SK-N-SH (cell line): ENCODE results near the gene ENOX1. TPM values are rescaled to one million over a fixed set of nuclear protein-coding genes. Genes with fewer than 3 reads are reported as not detected.
"Not testable (repeated sequence)": the region's sequence is repeated elsewhere in the genome, so short reads cannot be mapped to it uniquely, and the experiment has no call there.

Experiments used
- CTCF ChIA-PET: fragments of 300-600, 350-600 bp; formaldehyde crosslinking; extraction: SDS; loops from one replicate; lab custom pipeline; 2021; lab: Yijun Ruan, JAX
- POLR2A ChIA-PET: fragments of 350-600 bp; sonication (Branson Sonifier 250); formaldehyde crosslinking; extraction: SDS; loops from one replicate; lab custom pipeline; 2020; ENCODE audit warnings: antibody characterized with exemption, inconsistent platforms; lab: Yijun Ruan, JAX
- DNase-seq: peaks from one replicate; pipeline ENCODE4 v3.0.0; 2012
- H2AFZ ChIP-seq: fragments of 200-600 bp; sonication (generic); 2 replicates; pipeline ENCODE4 v1.8.1; 2016; ENCODE audit warnings: antibody characterized with exemption, mild to moderate bottlenecking, low read depth
- H3F3A ChIP-seq: fragments of 200-600 bp; sonication (generic); replicated peaks from 2 replicates; pipeline ENCODE3; 2016; ENCODE audit warnings: antibody characterized with exemption, mild to moderate bottlenecking; ENCODE audit not compliant: insufficient read depth
- H3K27ac ChIP-seq, 2 experiments: fragments of 200-500 bp in 1 of 2; fragments of 200-600 bp in 1 of 2; sonication (Bioruptor generic) in 1 of 2; sonication (generic), shearing (Covaris generic) in 1 of 2; 2 replicates each; pipeline versions ENCODE4 v1.5.1 to v1.6.1; 2014 to 2016; ENCODE audit warnings: low read depth in 2 of 2, inconsistent platforms in 1 of 2, low read length in 1 of 2, mild to moderate bottlenecking in 1 of 2, mixed read lengths in 1 of 2
- H3K27me3 ChIP-seq: fragments of 200-600 bp; sonication (generic), shearing (Covaris generic); 2 replicates; pipeline ENCODE4 v1.6.1; 2016; ENCODE audit warnings: mixed run types; ENCODE audit not compliant: insufficient read depth
- H3K36me3 ChIP-seq, 2 experiments: fragments of 200-500 bp in 1 of 2; fragments of 200-600 bp in 1 of 2; sonication (Bioruptor generic) in 1 of 2; sonication (generic) in 1 of 2; replicated peaks in 1 of 2; 2 replicates each; pipeline versions ENCODE3 to v1.5.1; 2014 to 2016; ENCODE audit warnings: low read length in 1 of 2, mild to moderate bottlenecking in 1 of 2; ENCODE audit not compliant: insufficient read depth in 2 of 2, control insufficient read depth in 1 of 2
- H3K4me1 ChIP-seq, 2 experiments: fragments of 200-500 bp in 1 of 2; fragments of 200-600 bp in 1 of 2; sonication (Bioruptor generic) in 1 of 2; sonication (generic), shearing (Covaris generic) in 1 of 2; 2 replicates each; pipeline versions ENCODE4 v1.5.1 to v1.6.1; 2014 to 2016; ENCODE audit warnings: low read depth in 1 of 2, low read length in 1 of 2, mixed run types in 1 of 2; ENCODE audit not compliant: insufficient read depth in 2 of 2, control insufficient read depth in 1 of 2
- H3K4me2 ChIP-seq: fragments of 200-600 bp; sonication (generic), shearing (Covaris generic); 2 replicates; pipeline ENCODE4 v1.6.1; 2017; ENCODE audit warnings: mixed run types
- H3K4me3 ChIP-seq, 2 experiments: fragments of 200-500 bp in 1 of 2; fragments of 200-600 bp in 1 of 2; sonication (Bioruptor generic) in 1 of 2; sonication (generic), shearing (Covaris generic) in 1 of 2; 2 replicates each; pipeline versions ENCODE4 v1.5.1 to v1.8.1; 2014 to 2016; ENCODE audit warnings: low read depth in 2 of 2, inconsistent platforms in 1 of 2, low read length in 1 of 2, mild to moderate bottlenecking in 1 of 2, mixed read lengths in 1 of 2, moderate library complexity in 1 of 2
- H3K79me2 ChIP-seq: fragments of 200-600 bp; sonication (generic); 2 replicates; pipeline ENCODE4 v1.8.1; 2017; ENCODE audit warnings: mild to moderate bottlenecking; ENCODE audit not compliant: insufficient read depth
- H3K9ac ChIP-seq: fragments of 200-600 bp; sonication (generic); 2 replicates; pipeline ENCODE4 v1.6.1; 2017; ENCODE audit warnings: mixed run types
- H3K9me2 ChIP-seq: fragments of 200-600 bp; sonication (generic); 2 replicates; pipeline ENCODE4 v1.6.1; 2017; ENCODE audit warnings: mixed run types
- H3K9me3 ChIP-seq: fragments of 200-600 bp; sonication (generic); 2 replicates; pipeline ENCODE4 v1.6.1; 2017; ENCODE audit warnings: mixed run types, mild to moderate bottlenecking, moderate library complexity
- H4K20me1 ChIP-seq: fragments of 200-600 bp; sonication (generic); 2 replicates; pipeline ENCODE4 v1.6.1; 2017; ENCODE audit warnings: mild to moderate bottlenecking, mixed run types; ENCODE audit not compliant: insufficient read depth
- CHD2 ChIP-seq: fragments of 150-350 bp; IDR thresholded peaks from 2 replicates; pipeline ENCODE4 v1.6.1; 2018; ENCODE audit warnings: low read length; ENCODE audit not compliant: partially characterized antibody
- ELF1 ChIP-seq: IDR thresholded peaks from 2 replicates; pipeline ENCODE4 v1.4.0; 2012
- EZH2phosphoT487 ChIP-seq: fragments of 200-600 bp; sonication (generic); IDR thresholded peaks from 2 replicates; pipeline ENCODE4 v1.6.1; 2017; ENCODE audit warnings: low read depth, mixed run types, mild to moderate bottlenecking, antibody characterized with exemption, moderate library complexity, borderline replicate concordance
- FOXM1 ChIP-seq: IDR thresholded peaks from 2 replicates; pipeline ENCODE4 v1.4.0; 2012; ENCODE audit warnings: low read depth, mild to moderate bottlenecking
- GABPA ChIP-seq: IDR thresholded peaks from 2 replicates; pipeline ENCODE4 v1.4.0; 2012; ENCODE audit warnings: low read depth, mild to moderate bottlenecking
- GATA2 ChIP-seq: sonication (generic); formaldehyde crosslinking; IDR thresholded peaks from 2 replicates; pipeline ENCODE4 v1.5.0; 2020; ENCODE audit warnings: mild to moderate bottlenecking, missing genetic modification reagents
- POLR2AphosphoS5 ChIP-seq: IDR thresholded peaks from 2 replicates; pipeline ENCODE4 v1.6.1; 2012; ENCODE audit warnings: low read depth, low read length
- RAD21 ChIP-seq: IDR thresholded peaks from 2 replicates; pipeline ENCODE4 v1.6.1; 2012; ENCODE audit warnings: mild to moderate bottlenecking, low read length
- RCOR1 ChIP-seq: fragments of 150-350 bp; IDR thresholded peaks from 2 replicates; pipeline ENCODE4 v1.6.1; 2017; ENCODE audit warnings: antibody characterized with exemption, low read length
- RXRA ChIP-seq: IDR thresholded peaks from 2 replicates; pipeline ENCODE4 v1.4.0; 2012; ENCODE audit warnings: low read depth, mild to moderate bottlenecking, borderline replicate concordance
- SIN3A ChIP-seq: IDR thresholded peaks from 2 replicates; pipeline ENCODE4 v1.6.1; 2012; ENCODE audit warnings: low read depth, mild to moderate bottlenecking, low read length, moderate library complexity, borderline replicate concordance
- SMC3 ChIP-seq: IDR thresholded peaks from 2 replicates; pipeline ENCODE4 v1.6.1; 2012; ENCODE audit warnings: low read depth, low read length, improper control_type of control experiment
- TCF12 ChIP-seq: IDR thresholded peaks from 2 replicates; pipeline ENCODE4 v1.4.0; 2012
- USF2 ChIP-seq: fragments of 150-350 bp; IDR thresholded peaks from 2 replicates; pipeline ENCODE4 v1.6.1; 2017; ENCODE audit warnings: antibody characterized with exemption, low read length, low read depth, borderline replicate concordance
- YY1 ChIP-seq: IDR thresholded peaks from 2 replicates; pipeline ENCODE4 v1.4.0; 2012; ENCODE audit warnings: low read depth, mild to moderate bottlenecking
- WGBS: methylation state at CpG from one replicate; pipeline ENCODE4 v1.1.6; 2017; ENCODE audit warnings: low lambda C conversion rate; 5-methylcytosine and 5-hydroxymethylcytosine counted together
- polyA plus RNA-seq, 3 experiments: library from polyadenylated mRNA; depleted of rRNA; stranded (reverse); fragments of >200 nt; gene quantifications; 2 replicates each; pipeline ENCODE4 v1.2.3, GENCODE V29; 2012
- TF ChIP-seq, protein P1 (sequence below): IDR thresholded peaks from 2 replicates; pipeline ENCODE4; 2012
- TF ChIP-seq, protein P2 (sequence below): IDR thresholded peaks from 2 replicates; pipeline ENCODE4 v1.4.0; 2012; ENCODE audit warnings: low read depth

ENOX1 gene
- polyA plus RNA-seq, 1 of the 3 experiments (the other 2 are of a cell fraction), result 5.8 TPM

DNA sequence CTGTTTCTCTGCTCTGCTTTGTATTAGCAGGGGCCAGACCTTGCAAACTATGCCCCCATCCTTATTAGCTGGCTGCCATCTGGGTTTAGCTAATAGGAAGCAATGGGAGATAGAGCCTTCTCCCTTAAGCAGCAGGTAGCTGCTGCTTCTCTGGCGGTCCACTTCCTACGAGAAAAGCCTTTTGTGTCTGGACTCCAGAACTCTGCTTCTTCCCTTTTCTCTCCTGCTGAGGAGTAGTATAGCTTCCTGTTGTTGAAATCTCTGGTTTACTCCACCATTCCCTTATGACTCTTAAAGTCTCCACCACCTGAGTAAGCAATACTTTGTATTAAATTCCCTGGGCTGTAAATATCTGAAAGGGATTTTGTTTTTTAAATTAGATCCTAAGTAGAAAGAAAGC, 616.3 kb downstream of the ENOX1 start:
- Histone ChIP-seq H3K79me2 (no peaks in the 10 kb centered on the region), H3K27ac (no peak overlapping the region), H4K20me1 (no peaks in the 10 kb centered on the region), H3F3A (no peaks in the 10 kb centered on the region), H3K9me3 (no peaks in the 10 kb centered on the region), H2AFZ (no peak overlapping the region), H3K4me1 (no peaks in the 10 kb centered on the region), H3K36me3 (no peaks in the 10 kb centered on the region), H3K27me3 (no peaks in the 10 kb centered on the region), H3K4me3 (no peak overlapping the region), H3K9ac (no peak overlapping the region), H3K9me2 (no peaks in the 10 kb centered on the region), H3K4me2 (no peak overlapping the region)
- DNase-seq, result no peak
- ChIA-PET CTCF (no interaction called here), POLR2A (no interaction called here)
- 88% methylated on average over 2 of the region's 2 CpGs for WGBS
- TF ChIP-seq EZH2phosphoT487, result no peak
- TF ChIP-seq, protein P1, sequence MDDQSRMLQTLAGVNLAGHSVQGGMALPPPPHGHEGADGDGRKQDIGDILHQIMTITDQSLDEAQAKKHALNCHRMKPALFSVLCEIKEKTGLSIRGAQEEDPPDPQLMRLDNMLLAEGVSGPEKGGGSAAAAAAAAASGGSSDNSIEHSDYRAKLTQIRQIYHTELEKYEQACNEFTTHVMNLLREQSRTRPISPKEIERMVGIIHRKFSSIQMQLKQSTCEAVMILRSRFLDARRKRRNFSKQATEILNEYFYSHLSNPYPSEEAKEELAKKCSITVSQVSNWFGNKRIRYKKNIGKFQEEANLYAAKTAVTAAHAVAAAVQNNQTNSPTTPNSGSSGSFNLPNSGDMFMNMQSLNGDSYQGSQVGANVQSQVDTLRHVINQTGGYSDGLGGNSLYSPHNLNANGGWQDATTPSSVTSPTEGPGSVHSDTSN, result no peak
- TF ChIP-seq RXRA, result no peak
- no peak for TF ChIP-seq SMC3
- TF ChIP-seq YY1, result no peak
- no peak for TF ChIP-seq FOXM1
- no peak for TF ChIP-seq ELF1
- TF ChIP-seq TCF12, result no peak
- TF ChIP-seq POLR2AphosphoS5, result no peak
- no peak for TF ChIP-seq RAD21

DNA sequence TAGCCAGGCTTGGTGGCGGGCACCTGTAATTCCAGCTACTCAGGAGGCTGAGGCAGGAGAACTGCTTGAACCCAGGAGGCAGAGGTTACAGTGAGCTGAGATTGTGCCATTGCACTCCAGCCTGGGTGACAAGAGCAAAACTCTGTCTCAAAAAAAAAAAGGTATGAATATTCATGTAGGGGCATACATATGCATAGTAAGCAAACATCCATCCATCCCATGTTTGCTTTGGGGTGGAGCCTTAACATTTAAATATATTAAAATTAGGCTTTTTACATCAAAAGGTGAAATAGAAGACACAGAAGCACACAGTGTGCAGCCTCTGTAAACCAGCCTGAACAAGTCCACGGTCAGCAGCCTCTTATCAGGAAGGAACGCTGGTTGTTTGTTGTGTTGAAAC, 618.3 kb downstream of the ENOX1 start:
- CTCF ChIA-PET, result interaction anchor here (0.7 kb wide), 1 partner anchor 395 kb away, joined by 3 read pairs; no protein-coding TSS in a partner anchor
- H3K9me2 ChIP-seq, H3K79me2 ChIP-seq, H4K20me1 ChIP-seq, H3K4me3 ChIP-seq, H3K9me3 ChIP-seq, H3F3A ChIP-seq, H3K27me3 ChIP-seq, DNase-seq, H3K27ac ChIP-seq, H2AFZ ChIP-seq, H3K36me3 ChIP-seq, H3K9ac ChIP-seq, H3K4me2 ChIP-seq, H3K4me1 ChIP-seq, POLR2A ChIA-PET: not testable (repeated sequence)
- 89% methylated on average over 3 of the region's 3 CpGs for WGBS

- POLR2A ChIA-PET, result no interaction called here
These were observed 619.0 kb downstream of the ENOX1 start for GRCh38 chr13:43167731-43168130.

More at GRCh38 chr13:43167731-43168130, 619.0 kb downstream of the ENOX1 start:
- Histone ChIP-seq H3K4me3 (no peak overlapping the region), H3K9ac (no peak overlapping the region), H3K9me2 (no peaks in the 10 kb centered on the region), H3K4me2 (no peak overlapping the region), H3K36me3 (no peaks in the 10 kb centered on the region), H3K79me2 (no peaks in the 10 kb centered on the region), H3K27ac (no peak overlapping the region), H3K4me1 (no peaks in the 10 kb centered on the region), H3K27me3 (no peaks in the 10 kb centered on the region), H3K9me3 (no peaks in the 10 kb centered on the region), H2AFZ (no peak overlapping the region), H4K20me1 (no peaks in the 10 kb centered on the region), H3F3A (no peaks in the 10 kb centered on the region)
- WGBS, result 79% methylated on average over 2 of the region's 2 CpGs
- CTCF ChIA-PET, result no interaction called here
- DNase-seq, result no peak
- TF ChIP-seq, protein P2, sequence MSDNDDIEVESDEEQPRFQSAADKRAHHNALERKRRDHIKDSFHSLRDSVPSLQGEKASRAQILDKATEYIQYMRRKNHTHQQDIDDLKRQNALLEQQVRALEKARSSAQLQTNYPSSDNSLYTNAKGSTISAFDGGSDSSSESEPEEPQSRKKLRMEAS, result no peak
- no peak for TF ChIP-seq ELF1
- TF ChIP-seq RXRA, result no peak
- TF ChIP-seq RCOR1, result no peak
- no peak for TF ChIP-seq GABPA
- TF ChIP-seq GATA2, result no peak
- TF ChIP-seq FOXM1, result no peak
- TF ChIP-seq SIN3A, result no peak
- TF ChIP-seq USF2, result no peak
- no peak for TF ChIP-seq CHD2
